Activated naive CD4-positive, alpha-beta T cell treated with anti-CD3 and anti-CD28 coated beads, Interleukin-2, amount 50 U/mL, for 24 hours (primary cell): ENCODE results near the gene ABCC4.
"Not testable (repeated sequence)": the region's sequence is repeated elsewhere in the genome, so short reads cannot be mapped to it uniquely, and the experiment has no call there.

ENCODE experiments used
- H3K27ac Mint-ChIP-seq: one replicate; pipeline ENCODE4 v1.8.0; 2021; ENCODE audit warnings: mild to moderate bottlenecking, mixed read lengths
- H3K27me3 Mint-ChIP-seq: one replicate; pipeline ENCODE4 v1.8.0; 2021; ENCODE audit warnings: mixed read lengths
- H3K36me3 Mint-ChIP-seq: one replicate; pipeline ENCODE4 v1.8.0; 2021; ENCODE audit warnings: mixed read lengths
- H3K4me1 Mint-ChIP-seq: one replicate; pipeline ENCODE4 v1.8.0; 2021; ENCODE audit warnings: mixed read lengths
- H3K4me3 Mint-ChIP-seq: one replicate; pipeline ENCODE4 v1.8.0; 2021; ENCODE audit warnings: mild to moderate bottlenecking, mixed read lengths
- H3K9me3 Mint-ChIP-seq: one replicate; pipeline ENCODE4 v1.8.0; 2021; ENCODE audit warnings: mixed read lengths

Gene ABCC4

GRCh38 chr13:95212983-95213850 lies 88.0 kb downstream of the ABCC4 start:
- no peak overlapping the region for H3K4me3 Mint-ChIP-seq
- no peaks in the 10 kb centered on the region for H3K27me3 Mint-ChIP-seq
- no peaks in the 10 kb centered on the region for H3K4me1 Mint-ChIP-seq
- H3K36me3 Mint-ChIP-seq: peaks cover 17% of the 10 kb centered on the region
- no peak overlapping the region for H3K27ac Mint-ChIP-seq
- no peaks in the 10 kb centered on the region for H3K9me3 Mint-ChIP-seq

DNA sequence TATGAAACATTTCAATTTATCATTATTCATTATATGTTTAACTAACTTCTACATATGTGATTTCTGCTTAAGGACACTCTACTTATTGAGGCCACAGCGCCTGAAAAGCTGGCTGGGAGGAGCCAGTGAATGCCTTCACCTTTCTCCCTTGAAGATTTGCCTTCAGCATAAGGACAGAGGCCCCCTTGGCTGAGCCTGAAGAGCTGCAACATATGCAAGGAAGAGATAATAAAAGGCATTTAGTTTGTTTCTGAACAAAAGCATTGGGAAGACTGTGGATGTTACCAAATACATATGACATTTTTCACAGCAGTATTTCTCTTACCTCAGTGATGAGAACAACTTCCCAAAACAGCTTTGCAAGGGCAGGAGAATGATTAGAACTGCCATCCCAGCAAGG lies 92.1 kb downstream of the ABCC4 start:
- no peaks in the 10 kb centered on the region for H3K9me3 Mint-ChIP-seq
- peaks cover 28% of the 10 kb centered on the region for H3K36me3 Mint-ChIP-seq
- H3K27ac Mint-ChIP-seq: no peak overlapping the region
- H3K4me3 Mint-ChIP-seq: no peak overlapping the region
- no peaks in the 10 kb centered on the region for H3K4me1 Mint-ChIP-seq
- H3K27me3 Mint-ChIP-seq: no peaks in the 10 kb centered on the region

DNA sequence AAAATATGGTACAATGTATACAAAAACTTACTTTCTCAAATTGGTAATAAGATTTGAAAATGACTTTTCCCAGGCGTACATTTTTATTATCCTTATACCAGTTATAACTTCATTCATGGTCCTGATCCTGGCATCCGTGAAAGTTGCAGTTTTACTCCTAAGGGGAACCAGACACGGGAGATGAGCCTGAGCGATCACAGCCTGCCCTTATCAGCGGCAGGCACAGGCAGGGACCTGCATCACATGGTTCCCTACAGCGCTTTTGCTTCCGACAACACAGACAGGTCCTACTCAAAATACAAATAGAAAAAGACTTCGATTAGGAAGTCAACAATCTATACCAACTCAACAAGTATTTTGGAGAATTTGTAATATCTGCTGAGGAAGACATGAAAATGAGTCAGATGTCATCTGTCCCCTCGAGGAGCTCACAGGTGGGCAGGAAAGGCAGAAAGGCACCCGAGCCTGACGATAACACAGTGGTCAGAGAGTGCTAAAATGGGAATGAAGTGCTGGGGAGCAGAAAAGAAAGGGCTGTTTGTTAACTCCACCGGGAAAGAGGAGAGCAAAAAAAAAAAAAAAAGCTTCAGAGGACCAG lies 93.4 kb downstream of the ABCC4 start:
- H3K4me1 Mint-ChIP-seq: no peaks in the 10 kb centered on the region
- no peaks in the 10 kb centered on the region for H3K27me3 Mint-ChIP-seq
- H3K36me3 Mint-ChIP-seq: peaks cover 24% of the 10 kb centered on the region
- no peaks in the 10 kb centered on the region for H3K9me3 Mint-ChIP-seq
- no peak overlapping the region for H3K27ac Mint-ChIP-seq
- H3K4me3 Mint-ChIP-seq: no peak overlapping the region

- Mint-ChIP-seq H3K27me3 (no peaks in the 10 kb centered on the region), H3K4me1 (no peaks in the 10 kb centered on the region), H3K36me3 (peaks cover 16% of the 10 kb centered on the region), H3K4me3 (no peak overlapping the region), H3K27ac (no peak overlapping the region), H3K9me3 (no peaks in the 10 kb centered on the region)
Observed at GRCh38 chr13:95206116-95206515, 95.1 kb downstream of the ABCC4 start.

DNA sequence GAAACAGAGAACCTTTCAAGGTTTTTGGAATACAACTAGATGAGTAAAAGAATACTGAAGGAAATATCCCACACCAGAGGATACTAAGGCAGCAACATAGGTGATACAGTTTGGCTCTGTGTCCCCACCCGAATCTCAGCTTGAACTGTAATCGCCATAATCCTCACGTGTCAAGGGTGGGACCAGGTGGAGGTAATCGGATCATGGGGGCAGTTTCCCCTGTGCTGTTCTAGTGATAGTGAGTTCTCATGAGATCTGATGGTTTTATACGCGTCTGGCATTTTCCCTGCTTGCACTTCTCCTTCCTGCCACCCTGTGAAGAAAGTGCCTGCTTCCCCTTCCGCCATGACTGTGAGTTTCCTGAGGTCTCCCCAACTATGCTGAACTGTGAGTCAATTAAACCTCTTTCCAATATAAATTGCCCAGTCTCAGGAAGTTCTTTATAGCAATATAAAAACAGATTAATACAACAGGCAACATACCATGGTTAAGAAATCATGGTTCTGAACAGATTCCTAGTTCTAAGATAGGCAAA lies 97.0 kb downstream of the ABCC4 start:
- peaks cover 21% of the 10 kb centered on the region for H3K36me3 Mint-ChIP-seq
- no peak overlapping the region for H3K27ac Mint-ChIP-seq
- no peaks in the 10 kb centered on the region for H3K27me3 Mint-ChIP-seq
- no peaks in the 10 kb centered on the region for H3K9me3 Mint-ChIP-seq
- H3K4me1 Mint-ChIP-seq: no peaks in the 10 kb centered on the region
- H3K4me3 Mint-ChIP-seq: no peak overlapping the region

- no peaks in the 10 kb centered on the region for H3K9me3 Mint-ChIP-seq
- peaks cover 3% of the 10 kb centered on the region for H3K4me1 Mint-ChIP-seq
- peaks cover 28% of the 10 kb centered on the region for H3K36me3 Mint-ChIP-seq
- H3K27me3 Mint-ChIP-seq: no peaks in the 10 kb centered on the region
- H3K27ac Mint-ChIP-seq: no peak overlapping the region
- no peak overlapping the region for H3K4me3 Mint-ChIP-seq
Observed at GRCh38 chr13:95201814-95202651, 99.2 kb downstream of the ABCC4 start.

GRCh38 chr13:95200386-95200957 lies 100.8 kb downstream of the ABCC4 start:
- not testable (repeated sequence) for H3K4me3 Mint-ChIP-seq, H3K27ac Mint-ChIP-seq, H3K4me1 Mint-ChIP-seq, H3K27me3 Mint-ChIP-seq, H3K9me3 Mint-ChIP-seq
- H3K36me3 Mint-ChIP-seq: peaks cover 20% of the 10 kb centered on the region

GRCh38 chr13:95199896-95200295 lies 101.4 kb downstream of the ABCC4 start:
- no peak overlapping the region for H3K4me3 Mint-ChIP-seq
- peaks cover 20% of the 10 kb centered on the region for H3K36me3 Mint-ChIP-seq
- H3K4me1 Mint-ChIP-seq: peaks cover 3% of the 10 kb centered on the region
- H3K27ac Mint-ChIP-seq: no peak overlapping the region
- H3K27me3 Mint-ChIP-seq: no peaks in the 10 kb centered on the region
- H3K9me3 Mint-ChIP-seq: no peaks in the 10 kb centered on the region

DNA sequence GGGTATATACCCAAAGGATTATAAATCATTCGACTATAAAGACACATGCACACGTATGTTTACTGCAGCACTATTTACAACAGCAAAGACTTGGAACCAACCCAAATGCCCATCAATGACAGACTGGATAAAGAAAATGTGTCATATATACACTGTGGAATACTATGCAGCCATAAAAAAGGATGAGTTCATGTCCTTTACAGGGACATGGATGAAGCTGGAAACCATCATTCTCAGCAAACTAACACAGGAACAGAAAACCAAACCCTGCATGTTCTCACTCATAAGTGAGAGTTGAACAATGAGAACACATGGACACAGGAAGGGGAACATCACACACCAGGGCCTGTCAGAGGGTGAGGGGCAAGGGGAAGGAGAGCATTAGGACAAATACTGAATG lies 102.6 kb downstream of the ABCC4 start:
- not testable (repeated sequence) for H3K4me1 Mint-ChIP-seq, H3K27ac Mint-ChIP-seq, H3K27me3 Mint-ChIP-seq, H3K9me3 Mint-ChIP-seq, H3K4me3 Mint-ChIP-seq
- peaks cover 18% of the 10 kb centered on the region for H3K36me3 Mint-ChIP-seq

DNA sequence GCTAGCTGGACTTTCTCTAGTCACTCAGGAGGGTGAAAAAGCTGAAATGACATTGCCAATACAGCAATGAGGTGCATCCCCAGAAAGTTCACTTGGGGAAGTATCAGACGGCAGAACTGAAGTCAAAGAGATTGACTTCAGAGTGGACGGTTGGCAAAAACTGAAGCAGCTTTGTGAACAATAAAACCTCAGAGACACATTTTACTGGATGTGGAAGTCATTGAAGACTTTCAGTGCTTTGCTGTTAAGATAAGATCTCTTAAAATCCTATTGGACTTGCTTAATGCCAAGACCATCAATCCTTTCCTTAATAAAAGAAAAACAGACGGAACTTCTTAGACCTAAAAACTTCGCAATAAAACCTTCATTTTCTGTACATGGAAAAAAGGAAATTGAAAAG lies 103.7 kb downstream of the ABCC4 start:
- Mint-ChIP-seq H3K4me1 (peaks cover 3% of the 10 kb centered on the region), H3K4me3 (no peak overlapping the region), H3K27me3 (no peaks in the 10 kb centered on the region), H3K27ac (no peak overlapping the region), H3K36me3 (peaks cover 18% of the 10 kb centered on the region), H3K9me3 (no peaks in the 10 kb centered on the region)

- H3K36me3 Mint-ChIP-seq: peaks cover 14% of the 10 kb centered on the region
- H3K9me3 Mint-ChIP-seq: no peaks in the 10 kb centered on the region
- peaks cover 3% of the 10 kb centered on the region for H3K4me1 Mint-ChIP-seq
- no peak overlapping the region for H3K4me3 Mint-ChIP-seq
- no peaks in the 10 kb centered on the region for H3K27me3 Mint-ChIP-seq
- H3K27ac Mint-ChIP-seq: no peak overlapping the region
Observed at GRCh38 chr13:95195146-95195545, 106.1 kb downstream of the ABCC4 start.

DNA sequence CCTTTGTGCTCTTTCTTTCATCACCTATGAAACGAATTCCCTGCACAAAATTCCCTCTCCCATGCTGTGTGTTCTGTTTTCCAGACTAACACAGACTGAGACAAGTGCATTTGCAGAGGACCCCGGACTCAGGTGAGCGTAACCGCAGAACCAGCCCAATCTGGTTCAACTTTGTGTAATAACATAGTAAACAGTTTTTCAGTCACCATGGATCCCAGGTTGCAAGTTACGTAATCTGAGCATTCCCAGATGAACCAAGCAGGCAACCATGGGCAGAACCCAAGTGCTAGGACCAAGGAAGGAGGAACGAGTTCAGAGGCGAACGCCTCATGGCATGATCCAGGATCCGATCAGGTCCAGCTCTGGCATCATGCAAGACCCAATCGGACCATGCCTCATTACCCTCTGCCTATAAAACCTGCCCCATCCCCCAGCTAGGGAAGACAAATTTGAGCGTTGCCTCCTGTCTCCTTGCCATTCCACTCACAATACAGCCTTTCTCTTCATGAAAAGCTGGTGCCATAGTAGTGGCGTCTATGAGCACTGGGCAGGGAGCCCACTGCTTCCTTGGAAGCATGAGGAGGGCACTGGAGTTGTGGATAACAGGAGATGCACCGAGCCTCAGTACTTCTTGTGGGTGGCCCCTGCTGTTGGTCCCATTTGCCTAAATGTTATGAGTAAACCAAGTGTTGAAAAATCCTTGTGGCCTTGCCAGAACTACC lies 107.6 kb downstream of the ABCC4 start:
- Mint-ChIP-seq H3K27me3 (no peaks in the 10 kb centered on the region), H3K4me3 (no peak overlapping the region), H3K9me3 (no peaks in the 10 kb centered on the region), H3K4me1 (peaks cover 10% of the 10 kb centered on the region), H3K27ac (no peak overlapping the region), H3K36me3 (peaks cover 7% of the 10 kb centered on the region)

DNA sequence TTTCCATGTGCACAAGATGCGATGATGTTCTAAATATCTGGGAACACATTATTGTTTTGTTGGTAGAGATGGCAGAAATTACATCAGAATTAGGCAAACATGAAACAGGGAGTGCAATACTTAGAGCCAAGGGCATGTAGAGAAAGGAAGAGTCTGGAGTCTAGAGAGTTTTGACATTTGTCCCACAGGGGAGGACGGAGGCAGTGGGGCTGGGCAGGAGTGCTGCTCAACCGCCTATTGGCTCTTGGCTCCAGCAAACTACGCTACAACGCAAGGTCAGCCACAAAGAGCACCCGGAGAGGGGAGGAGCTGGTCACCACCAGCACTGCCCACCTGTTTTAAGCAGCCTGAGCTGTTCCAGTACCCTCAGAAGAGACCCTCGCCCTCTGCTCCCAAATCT lies 108.3 kb downstream of the ABCC4 start:
- peaks cover 14% of the 10 kb centered on the region for H3K4me1 Mint-ChIP-seq
- H3K27ac Mint-ChIP-seq: no peak overlapping the region
- H3K36me3 Mint-ChIP-seq: peaks cover 2% of the 10 kb centered on the region
- H3K9me3 Mint-ChIP-seq: no peaks in the 10 kb centered on the region
- H3K4me3 Mint-ChIP-seq: no peak overlapping the region
- no peaks in the 10 kb centered on the region for H3K27me3 Mint-ChIP-seq

DNA sequence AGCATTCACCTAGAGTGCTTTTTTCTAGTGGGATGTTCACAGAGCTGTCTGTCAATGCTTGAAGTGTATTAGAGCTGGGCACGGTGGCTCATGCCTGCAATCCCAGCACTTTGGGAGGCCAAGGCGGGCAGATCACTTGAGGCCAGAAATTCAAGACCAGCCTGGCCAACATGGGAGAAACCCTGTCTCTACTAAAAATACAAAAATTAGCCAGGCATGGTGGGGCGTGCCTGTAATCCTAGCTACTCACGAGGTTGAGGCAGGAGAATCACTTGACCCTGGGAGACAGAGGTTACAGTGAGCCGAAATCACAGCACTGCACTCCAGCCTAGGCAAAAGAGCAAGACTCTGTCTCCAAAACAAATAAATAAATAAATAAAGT lies 108.7 kb downstream of the ABCC4 start:
- peaks cover 16% of the 10 kb centered on the region for H3K4me1 Mint-ChIP-seq
- H3K9me3 Mint-ChIP-seq, H3K27ac Mint-ChIP-seq, H3K4me3 Mint-ChIP-seq, H3K27me3 Mint-ChIP-seq, H3K36me3 Mint-ChIP-seq: not testable (repeated sequence)
